NCI-H345 treated with DMSO at 0.1 percent for 48 hours (cell line): ENCODE measurements around the gene CSF1R.

Source experiments
- DNase-seq: peaks from one replicate; lab custom pipeline; 2025; ENCODE audit not compliant: unreplicated experiment; lab: John Stamatoyannopoulos, UW

CSF1R gene

GRCh38 chr5:150120617-150121447, 34.5 kb upstream of the CSF1R start:
- no peak for DNase-seq

GRCh38 chr5:150120062-150120441, 33.7 kb upstream of the CSF1R start:
- no peak for DNase-seq

GRCh38 chr5:150119421-150120061, 33.2 kb upstream of the CSF1R start:
- DNase-seq = no peak

GRCh38 chr5:150118561-150119229, 32.3 kb upstream of the CSF1R start:
- no peak for DNase-seq

GRCh38 chr5:150117945-150118560, 31.7 kb upstream of the CSF1R start:
- DNase-seq = no peak

GRCh38 chr5:150116667-150117400, 30.5 kb upstream of the CSF1R start:
- no peak for DNase-seq

- no peak for DNase-seq
Measured at GRCh38 chr5:150114773-150115408, 28.5 kb upstream of the CSF1R start.

GRCh38 chr5:150114102-150114641, 27.8 kb upstream of the CSF1R start:
- DNase-seq = no peak

GRCh38 chr5:150113047-150113744, 26.8 kb upstream of the CSF1R start:
- no peak for DNase-seq

GRCh38 chr5:150112201-150113046, 26.1 kb upstream of the CSF1R start:
- no peak for DNase-seq

GRCh38 chr5:150111122-150111521, 24.8 kb upstream of the CSF1R start:
- DNase-seq = no peak

- no peak for DNase-seq
Measured at GRCh38 chr5:150109921-150110320, 23.6 kb upstream of the CSF1R start.

- no peak for DNase-seq
Measured at GRCh38 chr5:150108711-150109514, 22.6 kb upstream of the CSF1R start.

- no peak for DNase-seq
Measured at GRCh38 chr5:150107909-150108447, 21.6 kb upstream of the CSF1R start.

- peak; percentile 9 for DNase-seq
Measured at GRCh38 chr5:150106674-150107426, 20.5 kb upstream of the CSF1R start.

- DNase-seq = no peak
Measured at GRCh38 chr5:150105928-150106615, 19.7 kb upstream of the CSF1R start.
